ENCODE data around the gene TNFRSF13B.

DNA sequence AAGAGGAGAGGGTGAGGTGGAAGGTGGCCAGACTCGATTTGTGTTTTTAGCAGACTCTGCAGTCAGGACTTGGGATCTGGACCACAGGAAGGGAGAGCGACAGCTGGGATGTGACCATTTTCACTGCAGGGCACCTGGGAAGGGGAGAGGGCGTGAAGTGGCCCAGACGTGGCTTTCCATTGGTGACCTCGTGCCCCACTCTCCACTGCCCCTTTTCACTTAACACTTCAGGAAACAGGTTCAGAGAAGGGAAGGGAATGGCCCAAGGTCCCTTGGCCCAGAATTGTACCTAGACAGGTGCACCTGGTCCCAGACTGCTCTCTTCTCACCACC, 47.5 kb upstream of the TNFRSF13B start:
- TF ChIP-seq, protein P1, sequence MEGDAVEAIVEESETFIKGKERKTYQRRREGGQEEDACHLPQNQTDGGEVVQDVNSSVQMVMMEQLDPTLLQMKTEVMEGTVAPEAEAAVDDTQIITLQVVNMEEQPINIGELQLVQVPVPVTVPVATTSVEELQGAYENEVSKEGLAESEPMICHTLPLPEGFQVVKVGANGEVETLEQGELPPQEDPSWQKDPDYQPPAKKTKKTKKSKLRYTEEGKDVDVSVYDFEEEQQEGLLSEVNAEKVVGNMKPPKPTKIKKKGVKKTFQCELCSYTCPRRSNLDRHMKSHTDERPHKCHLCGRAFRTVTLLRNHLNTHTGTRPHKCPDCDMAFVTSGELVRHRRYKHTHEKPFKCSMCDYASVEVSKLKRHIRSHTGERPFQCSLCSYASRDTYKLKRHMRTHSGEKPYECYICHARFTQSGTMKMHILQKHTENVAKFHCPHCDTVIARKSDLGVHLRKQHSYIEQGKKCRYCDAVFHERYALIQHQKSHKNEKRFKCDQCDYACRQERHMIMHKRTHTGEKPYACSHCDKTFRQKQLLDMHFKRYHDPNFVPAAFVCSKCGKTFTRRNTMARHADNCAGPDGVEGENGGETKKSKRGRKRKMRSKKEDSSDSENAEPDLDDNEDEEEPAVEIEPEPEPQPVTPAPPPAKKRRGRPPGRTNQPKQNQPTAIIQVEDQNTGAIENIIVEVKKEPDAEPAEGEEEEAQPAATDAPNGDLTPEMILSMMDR (IDR thresholded peaks at IDR 0.05): no peak
- no peak for TF ChIP-seq EP300 (IDR thresholded peaks at IDR 0.05)
- no peak for TF ChIP-seq POLR2A (IDR thresholded peaks at IDR 0.05)
- TF ChIP-seq POLR2AphosphoS5 (IDR thresholded peaks at IDR 0.05): no peak

Data from stomach (tissue), 4 donors.